GM21423 (cell line): Measurements from ENCODE around the gene HOXA7.

Source experiments
- ATAC-seq: cut with Tn5 transposase; IDR thresholded peaks from one replicate; pipeline ENCODE4 v1.9.1; 2021; ENCODE audit warnings: mild to moderate bottlenecking, moderate library complexity; ENCODE audit not compliant: unreplicated experiment

The HOXA7 gene

GRCh38 chr7:27194002-27194352 lies 37.5 kb upstream of the HOXA7 start:
- ATAC-seq = no peak

GRCh38 chr7:27193335-27194001 lies 37.0 kb upstream of the HOXA7 start:
- ATAC-seq = no peak

GRCh38 chr7:27192546-27193334 lies 36.3 kb upstream of the HOXA7 start:
- ATAC-seq = no peak

GRCh38 chr7:27191833-27192545 lies 35.5 kb upstream of the HOXA7 start:
- ATAC-seq = no peak

GRCh38 chr7:27191161-27191731 lies 34.8 kb upstream of the HOXA7 start:
- ATAC-seq = no peak

GRCh38 chr7:27189997-27190748 lies 33.7 kb upstream of the HOXA7 start:
- ATAC-seq = no peak

GRCh38 chr7:27189295-27189996 lies 33.0 kb upstream of the HOXA7 start:
- ATAC-seq = no peak

- ATAC-seq = no peak
Measured at GRCh38 chr7:27188386-27189294, 32.2 kb upstream of the HOXA7 start.

GRCh38 chr7:27187475-27188385 lies 31.3 kb upstream of the HOXA7 start:
- no peak for ATAC-seq

GRCh38 chr7:27186668-27187474 lies 30.4 kb upstream of the HOXA7 start:
- ATAC-seq = no peak

- ATAC-seq = no peak
Measured at GRCh38 chr7:27185854-27186667, 29.6 kb upstream of the HOXA7 start.

- no peak for ATAC-seq
Measured at GRCh38 chr7:27185013-27185853, 28.8 kb upstream of the HOXA7 start, which contains the start of gene HOXA11. Gene HOXA11, minus strand, starts transcription at chr7:27185232. Its CDS starts 88 bp downstream, at chr7:27185144.

- ATAC-seq = no peak
Measured at GRCh38 chr7:27184337-27185012, 28.0 kb upstream of the HOXA7 start.

- no peak for ATAC-seq
Measured at GRCh38 chr7:27183682-27184336, 27.3 kb upstream of the HOXA7 start.
